ENCODE measurements around the gene IL15RA.

DNA sequence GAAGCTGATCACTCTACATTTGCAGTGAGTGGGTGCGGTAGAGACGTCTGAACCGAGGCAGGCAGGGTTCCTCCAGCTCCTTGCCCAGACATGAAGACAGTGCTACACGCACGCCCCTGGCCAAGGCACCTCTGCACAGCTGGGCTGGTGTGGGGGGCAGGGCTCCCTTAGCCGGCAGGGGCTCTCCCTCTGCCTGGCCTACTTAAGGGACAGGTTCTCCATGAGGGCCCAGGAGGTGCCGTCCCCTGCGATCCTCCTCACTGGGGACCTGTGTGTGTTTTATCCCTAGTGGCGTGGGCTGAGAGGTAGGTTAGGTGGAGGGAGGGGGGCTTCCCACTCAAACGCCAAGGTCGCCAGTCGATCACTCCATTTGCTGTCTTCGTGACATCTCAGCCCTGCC is 35.3 kb downstream of the IL15RA start:
- TF ChIP-seq FOXK2 (IDR thresholded peaks at IDR 0.05) (no peak), EGR1 (IDR thresholded peaks at IDR 0.05; ENCODE audit: borderline replicate concordance in 1 of 2, low read depth in 2 of 2, low read length in 2 of 2) (no peak), POLR2A (IDR thresholded peaks at IDR 0.05; ENCODE audit: low read depth, low read length) (no peak), HDGF (IDR thresholded peaks at IDR 0.05) (no peak), NFIC (IDR thresholded peaks at IDR 0.05; ENCODE audit: low read depth, low read length) (no peak)
- TF ChIP-seq, protein P1, sequence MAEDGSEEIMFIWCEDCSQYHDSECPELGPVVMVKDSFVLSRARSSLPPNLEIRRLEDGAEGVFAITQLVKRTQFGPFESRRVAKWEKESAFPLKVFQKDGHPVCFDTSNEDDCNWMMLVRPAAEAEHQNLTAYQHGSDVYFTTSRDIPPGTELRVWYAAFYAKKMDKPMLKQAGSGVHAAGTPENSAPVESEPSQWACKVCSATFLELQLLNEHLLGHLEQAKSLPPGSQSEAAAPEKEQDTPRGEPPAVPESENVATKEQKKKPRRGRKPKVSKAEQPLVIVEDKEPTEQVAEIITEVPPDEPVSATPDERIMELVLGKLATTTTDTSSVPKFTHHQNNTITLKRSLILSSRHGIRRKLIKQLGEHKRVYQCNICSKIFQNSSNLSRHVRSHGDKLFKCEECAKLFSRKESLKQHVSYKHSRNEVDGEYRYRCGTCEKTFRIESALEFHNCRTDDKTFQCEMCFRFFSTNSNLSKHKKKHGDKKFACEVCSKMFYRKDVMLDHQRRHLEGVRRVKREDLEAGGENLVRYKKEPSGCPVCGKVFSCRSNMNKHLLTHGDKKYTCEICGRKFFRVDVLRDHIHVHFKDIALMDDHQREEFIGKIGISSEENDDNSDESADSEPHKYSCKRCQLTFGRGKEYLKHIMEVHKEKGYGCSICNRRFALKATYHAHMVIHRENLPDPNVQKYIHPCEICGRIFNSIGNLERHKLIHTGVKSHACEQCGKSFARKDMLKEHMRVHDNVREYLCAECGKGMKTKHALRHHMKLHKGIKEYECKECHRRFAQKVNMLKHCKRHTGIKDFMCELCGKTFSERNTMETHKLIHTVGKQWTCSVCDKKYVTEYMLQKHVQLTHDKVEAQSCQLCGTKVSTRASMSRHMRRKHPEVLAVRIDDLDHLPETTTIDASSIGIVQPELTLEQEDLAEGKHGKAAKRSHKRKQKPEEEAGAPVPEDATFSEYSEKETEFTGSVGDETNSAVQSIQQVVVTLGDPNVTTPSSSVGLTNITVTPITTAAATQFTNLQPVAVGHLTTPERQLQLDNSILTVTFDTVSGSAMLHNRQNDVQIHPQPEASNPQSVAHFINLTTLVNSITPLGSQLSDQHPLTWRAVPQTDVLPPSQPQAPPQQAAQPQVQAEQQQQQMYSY (CRISPR knock-in tag; IDR thresholded peaks at IDR 0.05): no peak
- TF ChIP-seq, protein P2, sequence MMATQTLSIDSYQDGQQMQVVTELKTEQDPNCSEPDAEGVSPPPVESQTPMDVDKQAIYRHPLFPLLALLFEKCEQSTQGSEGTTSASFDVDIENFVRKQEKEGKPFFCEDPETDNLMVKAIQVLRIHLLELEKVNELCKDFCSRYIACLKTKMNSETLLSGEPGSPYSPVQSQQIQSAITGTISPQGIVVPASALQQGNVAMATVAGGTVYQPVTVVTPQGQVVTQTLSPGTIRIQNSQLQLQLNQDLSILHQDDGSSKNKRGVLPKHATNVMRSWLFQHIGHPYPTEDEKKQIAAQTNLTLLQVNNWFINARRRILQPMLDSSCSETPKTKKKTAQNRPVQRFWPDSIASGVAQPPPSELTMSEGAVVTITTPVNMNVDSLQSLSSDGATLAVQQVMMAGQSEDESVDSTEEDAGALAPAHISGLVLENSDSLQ (IDR thresholded peaks at IDR 0.05): no peak
- TF ChIP-seq, protein P3, sequence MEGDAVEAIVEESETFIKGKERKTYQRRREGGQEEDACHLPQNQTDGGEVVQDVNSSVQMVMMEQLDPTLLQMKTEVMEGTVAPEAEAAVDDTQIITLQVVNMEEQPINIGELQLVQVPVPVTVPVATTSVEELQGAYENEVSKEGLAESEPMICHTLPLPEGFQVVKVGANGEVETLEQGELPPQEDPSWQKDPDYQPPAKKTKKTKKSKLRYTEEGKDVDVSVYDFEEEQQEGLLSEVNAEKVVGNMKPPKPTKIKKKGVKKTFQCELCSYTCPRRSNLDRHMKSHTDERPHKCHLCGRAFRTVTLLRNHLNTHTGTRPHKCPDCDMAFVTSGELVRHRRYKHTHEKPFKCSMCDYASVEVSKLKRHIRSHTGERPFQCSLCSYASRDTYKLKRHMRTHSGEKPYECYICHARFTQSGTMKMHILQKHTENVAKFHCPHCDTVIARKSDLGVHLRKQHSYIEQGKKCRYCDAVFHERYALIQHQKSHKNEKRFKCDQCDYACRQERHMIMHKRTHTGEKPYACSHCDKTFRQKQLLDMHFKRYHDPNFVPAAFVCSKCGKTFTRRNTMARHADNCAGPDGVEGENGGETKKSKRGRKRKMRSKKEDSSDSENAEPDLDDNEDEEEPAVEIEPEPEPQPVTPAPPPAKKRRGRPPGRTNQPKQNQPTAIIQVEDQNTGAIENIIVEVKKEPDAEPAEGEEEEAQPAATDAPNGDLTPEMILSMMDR (IDR thresholded peaks at IDR 0.05 in 2 of 3, conservative IDR thresholded peaks at IDR 0.05 in 1 of 3; ENCODE audit: control insufficient read depth in 2 of 3, extremely low read depth in 1 of 3, insufficient read depth in 1 of 3, low read depth in 3 of 3, low read length in 3 of 3): no peak

Measured in GM12878 (cell line).